DND-41 (cell line): ENCODE measurements around the gene KRT82.

Experiments used
- ATAC-seq: fragments of 200-7000 bp; cut with Tn5 transposase; 3 replicates; pipeline ENCODE4 v1.9.1; 2021; ENCODE audit warnings: low read depth; ENCODE audit not compliant: insufficient read depth
- DNase-seq: peaks from one replicate; pipeline ENCODE4 v3.0.0-alpha.2; 2020
- H2AFZ ChIP-seq: 2 replicates; pipeline ENCODE4 v1.6.0; 2012; ENCODE audit warnings: low read depth, low read length
- H3K27ac ChIP-seq: 2 replicates; pipeline ENCODE4 v1.5.1; 2012; ENCODE audit warnings: low read length, inconsistent platforms
- H3K27me3 ChIP-seq: fragments of 200-600 bp; sonication (generic); 2 replicates; pipeline ENCODE4 v1.6.0; 2012; ENCODE audit warnings: low read length, mild to moderate bottlenecking, inconsistent platforms; ENCODE audit not compliant: insufficient read depth, poor library complexity
- H3K36me3 ChIP-seq: 2 replicates; pipeline ENCODE4 v1.5.1; 2012; ENCODE audit warnings: low read length, inconsistent platforms; ENCODE audit not compliant: insufficient read depth
- H3K4me1 ChIP-seq: 2 replicates; pipeline ENCODE4 v1.5.1; 2012; ENCODE audit warnings: mild to moderate bottlenecking, low read length; ENCODE audit not compliant: insufficient read depth
- H3K4me2 ChIP-seq: 2 replicates; pipeline ENCODE4 v1.6.0; 2012; ENCODE audit warnings: mild to moderate bottlenecking, moderate library complexity, low read length, inconsistent platforms; ENCODE audit not compliant: insufficient read depth
- H3K4me3 ChIP-seq, 2 experiments: fragments of 200-600 bp in 1 of 2; shearing (Covaris generic) in 1 of 2; 2 replicates each; pipeline ENCODE4 v1.5.1; 2012 to 2016; ENCODE audit warnings: inconsistent platforms in 2 of 2, low read length in 2 of 2, mild to moderate bottlenecking in 2 of 2, low read depth in 1 of 2, moderate library complexity in 1 of 2
- H3K79me2 ChIP-seq: 2 replicates; pipeline ENCODE4 v1.6.0; 2012; ENCODE audit warnings: low read length, inconsistent platforms; ENCODE audit not compliant: insufficient read depth
- H3K9ac ChIP-seq: 2 replicates; pipeline ENCODE4 v1.6.0; 2012; ENCODE audit warnings: low read depth, mild to moderate bottlenecking, inconsistent platforms, low read length, moderate library complexity
- H3K9me3 ChIP-seq: 2 replicates; pipeline ENCODE4 v1.5.1; 2012; ENCODE audit warnings: low read length, moderate library complexity, mild to moderate bottlenecking, inconsistent platforms; ENCODE audit not compliant: insufficient read depth, severe bottlenecking
- H4K20me1 ChIP-seq: 2 replicates; pipeline ENCODE4 v1.6.0; 2012; ENCODE audit warnings: low read length; ENCODE audit not compliant: insufficient read depth
- CTCF ChIP-seq: IDR thresholded peaks from 2 replicates; pipeline ENCODE4 v1.5.1; 2012; ENCODE audit warnings: borderline replicate concordance, low read length, moderate library complexity, mild to moderate bottlenecking; ENCODE audit not compliant: poor library complexity, severe bottlenecking; ENCODE audit errors: extremely low read depth
- EZH2 ChIP-seq: IDR thresholded peaks from 3 replicates; pipeline ENCODE4 v1.6.1; 2012; ENCODE audit warnings: borderline replicate concordance, low read depth, mild to moderate bottlenecking, moderate library complexity, low read length, inconsistent platforms; ENCODE audit not compliant: severe bottlenecking

KRT82 gene

GRCh38 chr12:52437508-52437907 is 31.4 kb upstream of the KRT82 start:
- H3K36me3 ChIP-seq, result no peaks in the 10 kb centered on the region
- no peaks in the 10 kb centered on the region for H3K9me3 ChIP-seq
- H3K4me1 ChIP-seq, result no peaks in the 10 kb centered on the region
- H3K79me2 ChIP-seq, result no peaks in the 10 kb centered on the region
- TF ChIP-seq CTCF (no peak), EZH2 (no peak)
- H3K4me2 ChIP-seq, result no peak overlapping the region
- H3K27me3 ChIP-seq, result peaks cover 8% of the 10 kb centered on the region
- no peak overlapping the region for H3K9ac ChIP-seq
- H3K27ac ChIP-seq, result no peak overlapping the region
- H3K4me3 ChIP-seq, result no peak overlapping the region
- DNase-seq, result no peak
- H4K20me1 ChIP-seq, result no peaks in the 10 kb centered on the region
- no peak for ATAC-seq
- no peak overlapping the region for H2AFZ ChIP-seq

GRCh38 chr12:52436828-52437474 is 30.8 kb upstream of the KRT82 start:
- no peaks in the 10 kb centered on the region for H4K20me1 ChIP-seq
- H3K9ac ChIP-seq, result no peak overlapping the region
- peaks cover 4% of the 10 kb centered on the region for H3K27me3 ChIP-seq
- TF ChIP-seq EZH2, result no peak
- TF ChIP-seq CTCF, result no peak
- H3K4me3 ChIP-seq, result no peak overlapping the region
- no peak overlapping the region for H3K4me2 ChIP-seq
- H3K36me3 ChIP-seq, result no peaks in the 10 kb centered on the region
- DNase-seq, result no peak
- H3K27ac ChIP-seq, result no peak overlapping the region
- no peaks in the 10 kb centered on the region for H3K4me1 ChIP-seq
- no peak for ATAC-seq
- H3K79me2 ChIP-seq, result no peaks in the 10 kb centered on the region
- no peak overlapping the region for H2AFZ ChIP-seq
- no peaks in the 10 kb centered on the region for H3K9me3 ChIP-seq

GRCh38 chr12:52436000-52436827 is 30.1 kb upstream of the KRT82 start:
- H2AFZ ChIP-seq, result no peak overlapping the region
- H3K9ac ChIP-seq, result no peak overlapping the region
- H3K4me3 ChIP-seq, result no peak overlapping the region
- H3K27ac ChIP-seq, result no peak overlapping the region
- H3K9me3 ChIP-seq, result no peaks in the 10 kb centered on the region
- ATAC-seq (no peak), DNase-seq (no peak)
- H3K36me3 ChIP-seq, result no peaks in the 10 kb centered on the region
- H3K4me1 ChIP-seq, result no peaks in the 10 kb centered on the region
- no peaks in the 10 kb centered on the region for H3K79me2 ChIP-seq
- H4K20me1 ChIP-seq, result no peaks in the 10 kb centered on the region
- H3K27me3 ChIP-seq, result peaks cover under 1% of the 10 kb centered on the region
- no peak overlapping the region for H3K4me2 ChIP-seq
- TF ChIP-seq CTCF (no peak), EZH2 (no peak)
